K562 (cell line): ENCODE measurements around the gene GRM3. TPM values are rescaled to one million over a fixed set of nuclear protein-coding genes. Genes with fewer than 3 reads are reported as not detected.

ENCODE experiments used
- ATAC-seq: fragments of 200-7000 bp; cut with Tn5 transposase; 3 replicates; pipeline ENCODE4 v1.9.1; 2020; ENCODE audit warnings: moderate library complexity
- BruUV-seq: library from RNA; stranded (reverse); fragments of 400-500 nt; replicated peaks from 2 replicates; lab custom pipeline; 2021; lab: Mats Ljungman, UMichigan
- CTCF ChIA-PET: fragments of 300-600 bp; formaldehyde crosslinking; extraction: SDS; loops from one replicate; lab custom pipeline; 2021; ENCODE audit warnings: low intra/inter-chr PET ratio; lab: Yijun Ruan, JAX
- POLR2A ChIA-PET: fragments of 300-600, 350-650 bp; sonication (Branson Sonifier 250); formaldehyde crosslinking; extraction: SDS; loops from one replicate; lab custom pipeline; 2021; ENCODE audit warnings: antibody characterized with exemption, inconsistent platforms; lab: Yijun Ruan, JAX
- DNase-seq, 4 experiments: peaks; one replicate each; pipeline versions ENCODE4 v3.0.0 to v3.0.0-alpha.2; 2011 to 2018; ENCODE audit warnings: low spot score in 3 of 4, mixed read lengths in 3 of 4; ENCODE audit errors: extremely low read depth in 1 of 4
- FAIRE-seq: peaks from 2 replicates; lab custom pipeline; 2011; peaks lifted over from hg19 to GRCh38; lab: Jason Lieb, UNC
- H2AFZ ChIP-seq: 2 replicates; pipeline ENCODE4 v1.6.0; 2011; ENCODE audit warnings: low read depth, low read length, control low read depth, inconsistent platforms
- H3K27ac ChIP-seq: fragments of 200-600 bp; 3 replicates; pipeline ENCODE4 v1.8.0; 2011; ENCODE audit warnings: low read depth, mild to moderate bottlenecking, control low read depth, inconsistent platforms, low read length, moderate library complexity, mixed read lengths; ENCODE audit errors: extremely low read depth
- H3K27me3 ChIP-seq, 2 experiments: fragments of 300-600 bp in 1 of 2; 2 replicates in 1 of 2; 3 replicates in 1 of 2; pipeline versions ENCODE4 v1.6.0 to v1.8.0; 2011; ENCODE audit warnings: inconsistent platforms in 2 of 2, low read length in 2 of 2, mild to moderate bottlenecking in 1 of 2, mixed read lengths in 1 of 2, moderate library complexity in 1 of 2; ENCODE audit not compliant: control insufficient read depth in 2 of 2, insufficient read depth in 2 of 2
- H3K36me3 ChIP-seq: fragments of 300-600 bp; 3 replicates; pipeline ENCODE4 v1.8.0; 2011; ENCODE audit warnings: mild to moderate bottlenecking, low read length, inconsistent platforms; ENCODE audit not compliant: control insufficient read depth, insufficient read depth
- H3K4me1 ChIP-seq, 2 experiments: fragments of 200-600 bp in 1 of 2; replicated peaks in 1 of 2; 2 replicates in 1 of 2; 3 replicates in 1 of 2; pipeline versions ENCODE4 v1.5.1 to v1.8.0; 2011; ENCODE audit warnings: inconsistent platforms in 2 of 2, low read length in 2 of 2, mild to moderate bottlenecking in 1 of 2, mixed read lengths in 1 of 2, moderate library complexity in 1 of 2; ENCODE audit not compliant: control insufficient read depth in 2 of 2, insufficient read depth in 2 of 2
- H3K4me2 ChIP-seq: 2 replicates; pipeline ENCODE4 v1.6.1; 2011; ENCODE audit warnings: low read length, control low read depth, inconsistent platforms, mixed read lengths; ENCODE audit not compliant: insufficient read depth
- H3K4me3 ChIP-seq: fragments of 200-600 bp; sonication (generic), shearing (Covaris generic); 2 replicates; pipeline ENCODE4 v1.5.1; 2016; ENCODE audit warnings: control low read depth, inconsistent platforms
- H3K79me2 ChIP-seq: fragments of 200-600 bp; 3 replicates; pipeline ENCODE4 v1.8.0; 2011; ENCODE audit warnings: low read length, inconsistent platforms; ENCODE audit not compliant: control insufficient read depth, insufficient read depth
- H3K9ac ChIP-seq, 2 experiments: 2 replicates each; pipeline versions ENCODE4 v1.6.0 to v1.6.1; 2011; ENCODE audit warnings: low read depth in 2 of 2, low read length in 2 of 2, control low read depth in 1 of 2, inconsistent platforms in 1 of 2, mild to moderate bottlenecking in 1 of 2, mixed read lengths in 1 of 2; ENCODE audit not compliant: insufficient read depth in 1 of 2
- H3K9me1 ChIP-seq: one replicate; pipeline ENCODE4 v1.6.0; 2011; ENCODE audit warnings: inconsistent platforms, mild to moderate bottlenecking, low read length, moderate library complexity; ENCODE audit not compliant: control insufficient read depth, insufficient read depth
- H3K9me3 ChIP-seq: replicated peaks from 2 replicates; pipeline ENCODE4 v1.5.1; 2011; ENCODE audit warnings: low read depth, low read length, inconsistent platforms; ENCODE audit not compliant: control insufficient read depth, insufficient read depth
- H4K20me1 ChIP-seq: replicated peaks from 2 replicates; pipeline ENCODE4 v1.6.1; 2011; ENCODE audit warnings: low read length, inconsistent platforms, mixed read lengths; ENCODE audit not compliant: control insufficient read depth, insufficient read depth
- ATF2 ChIP-seq: sonication (generic); formaldehyde crosslinking; IDR thresholded peaks from 2 replicates; pipeline ENCODE4 v1.8.1; 2022; ENCODE audit warnings: missing genetic modification reagents
- CREB3L1 ChIP-seq: fragments of 450-650 bp; IDR thresholded peaks from 2 replicates; pipeline ENCODE4 v1.6.1; 2014; ENCODE audit warnings: low read depth, mild to moderate bottlenecking, moderate library complexity, borderline replicate concordance
- MEIS2 ChIP-seq: fragments of 450-650 bp; IDR thresholded peaks from 2 replicates; pipeline ENCODE4 v1.6.1; 2014; ENCODE audit warnings: mild to moderate bottlenecking; ENCODE audit not compliant: partially characterized antibody
- MTA2 ChIP-seq: fragments of 450-650 bp; IDR thresholded peaks from 2 replicates; pipeline ENCODE4 v1.6.1; 2016; ENCODE audit warnings: low read depth
- SMARCA5 ChIP-seq: fragments of 450-650 bp; IDR thresholded peaks from 2 replicates; pipeline ENCODE4 v1.6.1; 2016
- ZNF197 ChIP-seq: fragments of 200-800 bp; sonication (Bioruptor generic); IDR thresholded peaks from 2 replicates; pipeline ENCODE4 v1.6.1; 2016; ENCODE audit warnings: low read depth, missing genetic modification characterization, missing compliant biosample characterization
- WGBS: fragments of 100-300 bp; shearing (Covaris generic); methylation state at CpG from one replicate; pipeline ENCODE4 v1.1.6; 2016; ENCODE audit warnings: low coverage, mixed read lengths; ENCODE audit not compliant: insufficient coverage; ENCODE audit errors: missing lambda C conversion rate; 5-methylcytosine and 5-hydroxymethylcytosine counted together
- in situ Hi-C: fragments of 300-500 bp; cut with MboI; formaldehyde crosslinking; loops from 4 replicates; pipeline ENCODE4 v1.15.0; 2018; ENCODE audit warnings: inconsistent platforms, mixed read lengths
- intact Hi-C: fragments of 100-400 bp; cut with micrococcal nuclease; formaldehyde crosslinking; loops from 2 replicates; pipeline ENCODE4 v1.14.2; 2022
- polyA plus RNA-seq, 8 experiments: library from polyadenylated mRNA; depleted of rRNA in 4 of 8; stranded (reverse) in 5 of 8; unstranded in 3 of 8; fragments of >200 nt; fragmentation: Nextera tagmentation in 2 of 8; fragmentation: Illumina TruSeq in 1 of 8; extraction: Ambion mirVana in 2 of 8; extraction: Trizol in 1 of 8; gene quantifications; 2 replicates each; pipeline versions ENCODE4 v1.2.1 to v1.2.3, GENCODE V29; 2011 to 2014; ENCODE audit warnings: inconsistent platforms in 1 of 8, missing spikeins in 1 of 8
- total RNA-seq, 7 experiments: library from RNA; depleted of rRNA in 6 of 7; stranded (reverse); fragments of >200 nt in 6 of 7; fragmentation: Illumina TruSeq in 2 of 7; extraction: Trizol in 2 of 7; gene quantifications; 2 replicates each; pipeline versions ENCODE4 v1.2.1 to v1.2.3, GENCODE V29; 2011 to 2021; ENCODE audit warnings: low replicate concordance in 1 of 7

The GRM3 gene
- total and polyA plus RNA-seq, 9 of the 15 experiments (the other 6 are each of a cell fraction or from before 2014, with no cell fraction given) = 0.03 to 0.08 (median 0.03) TPM; not detected in 6

GRCh38 chr7:86846494-86847190 lies 202.9 kb downstream of the GRM3 start (continued):
- no peak for TF ChIP-seq CREB3L1
- TF ChIP-seq MTA2 = no peak

- POLR2A ChIA-PET = interaction anchor here (0.6 kb wide), 1 partner anchor 1504 kb away, joined by 3 read pairs; no protein-coding TSS in a partner anchor
- in situ Hi-C loops (no loop called here), intact Hi-C loops (no loop called here)
- CTCF ChIA-PET = no interaction called here
- Histone ChIP-seq H3K27ac (no peak overlapping the region), H4K20me1 (no peaks in the 10 kb centered on the region), H3K9me1 (no peaks in the 10 kb centered on the region), H3K9me3 (no peaks in the 10 kb centered on the region), H3K27me3 (no peaks in the 10 kb centered on the region), H3K36me3 (no peaks in the 10 kb centered on the region), H3K4me1 (no peaks in the 10 kb centered on the region), H3K4me3 (no peak overlapping the region), H3K9ac (no peak overlapping the region), H3K4me2 (no peak overlapping the region), H3K79me2 (no peaks in the 10 kb centered on the region), H2AFZ (no peak overlapping the region)
- no peak for TF ChIP-seq SMARCA5
- TF ChIP-seq ZNF197 (CRISPR knock-in tag) = no peak
- TF ChIP-seq MEIS2 = no peak
- TF ChIP-seq ATF2 (CRISPR knock-in tag) = no peak
- DNase-seq (no peak), FAIRE-seq (no peak), ATAC-seq (no peak)
- no TSS peak for BruUV-seq
- whole genome bisulfite sequencing = 2% methylated on average over 2 of the region's 2 CpGs
Measured at GRCh38 chr7:86848226-86848625, 204.5 kb downstream of the GRM3 start.
